ENCODE measurements around the gene ZSWIM3. TPM values are rescaled to one million over a fixed set of nuclear protein-coding genes. Genes with fewer than 3 reads are reported as not detected.

ZSWIM3 gene
- total and polyA plus RNA-seq, 2 of the 13 experiments (the other 11 are each of a cell fraction or from before 2014, with no cell fraction given), result 5.2 to 5.8 TPM

DNA sequence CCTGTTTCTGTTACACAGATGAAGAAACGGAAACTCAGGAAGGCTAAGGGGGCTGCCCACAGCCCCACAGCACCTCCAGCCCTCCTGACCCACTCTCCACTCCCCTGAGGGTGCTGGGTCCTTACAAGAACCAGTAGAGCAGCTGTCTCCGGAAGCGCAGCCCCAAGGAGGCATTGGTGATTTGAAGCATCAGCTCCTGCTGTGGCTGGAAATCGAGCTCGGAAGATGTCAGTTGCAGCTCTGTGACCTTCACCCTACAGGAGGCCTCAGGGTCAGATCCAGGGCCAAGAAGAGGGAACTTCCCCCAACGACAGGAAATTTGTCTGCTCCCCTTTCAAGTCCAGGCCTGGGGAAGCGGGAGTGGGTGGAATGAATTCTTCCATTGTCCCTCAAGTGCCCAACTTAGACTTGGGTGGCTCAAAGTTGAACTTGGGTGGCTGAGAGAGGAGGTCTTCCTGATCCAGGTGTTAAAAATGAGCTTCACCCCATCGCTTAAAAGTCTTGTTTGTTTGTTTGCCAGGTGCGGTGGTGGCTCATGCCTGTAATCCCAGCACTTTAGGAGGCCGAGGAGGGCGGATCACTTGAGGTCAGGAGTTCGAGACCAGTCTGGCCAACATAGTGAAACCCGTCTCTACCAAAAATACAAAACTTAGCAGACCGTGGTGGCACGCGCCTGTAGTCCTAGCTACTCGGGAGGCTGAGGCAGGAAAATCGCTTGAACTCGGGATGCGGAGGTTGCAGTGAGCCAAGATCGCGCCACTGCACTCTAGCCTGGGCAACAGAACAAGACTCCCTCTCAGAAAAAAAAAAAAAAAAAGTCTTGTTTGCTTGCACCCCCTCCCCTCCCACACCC lies 52.6 kb downstream of the ZSWIM3 start (continued):
- TF ChIP-seq, protein P1, sequence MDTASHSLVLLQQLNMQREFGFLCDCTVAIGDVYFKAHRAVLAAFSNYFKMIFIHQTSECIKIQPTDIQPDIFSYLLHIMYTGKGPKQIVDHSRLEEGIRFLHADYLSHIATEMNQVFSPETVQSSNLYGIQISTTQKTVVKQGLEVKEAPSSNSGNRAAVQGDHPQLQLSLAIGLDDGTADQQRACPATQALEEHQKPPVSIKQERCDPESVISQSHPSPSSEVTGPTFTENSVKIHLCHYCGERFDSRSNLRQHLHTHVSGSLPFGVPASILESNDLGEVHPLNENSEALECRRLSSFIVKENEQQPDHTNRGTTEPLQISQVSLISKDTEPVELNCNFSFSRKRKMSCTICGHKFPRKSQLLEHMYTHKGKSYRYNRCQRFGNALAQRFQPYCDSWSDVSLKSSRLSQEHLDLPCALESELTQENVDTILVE (CRISPR knock-in tag; IDR thresholded peaks at IDR 0.05), result 0 out of 2 replicates have a peak, but pooled peaks have one; percentile 12
- TF ChIP-seq SKI (IDR thresholded peaks at IDR 0.05; ENCODE audit: partially characterized antibody) (peak; percentile 55), CREM (IDR thresholded peaks at IDR 0.05) (peak; percentile 35; the same call in 1 of the 2 replicates), CREM (CRISPR knock-in tag; IDR thresholded peaks at IDR 0.05) (no peak), ZNF383 (CRISPR knock-in tag; IDR thresholded peaks at IDR 0.05; ENCODE audit: borderline replicate concordance) (0 out of 2 replicates have a peak, but pooled peaks have one; percentile 68), ZNF430 (CRISPR knock-in tag; IDR thresholded peaks at IDR 0.05) (peak; percentile 33; the same call in 1 of the 2 replicates), NR2F6 (IDR thresholded peaks at IDR 0.05) (peak; percentile 95), NR2F6 (CRISPR knock-in tag; IDR thresholded peaks at IDR 0.05) (peak; percentile 93), FOXP1 (IDR thresholded peaks at IDR 0.05) (no peak), FOXP1 (CRISPR knock-in tag; IDR thresholded peaks at IDR 0.05) (peak; percentile 47; the same call in 1 of the 2 replicates), ZBTB42 (CRISPR knock-in tag; IDR thresholded peaks at IDR 0.05) (no peak), ZNF3 (CRISPR knock-in tag; IDR thresholded peaks at IDR 0.05) (no peak), STAT5B (CRISPR knock-in tag; IDR thresholded peaks at IDR 0.05) (no peak), SMAD1 (CRISPR knock-in tag; IDR thresholded peaks at IDR 0.05; ENCODE audit: borderline replicate concordance, low read depth) (no peak), THYN1 (CRISPR knock-in tag; IDR thresholded peaks at IDR 0.05; ENCODE audit: borderline replicate concordance, low read depth) (no peak), PRPF4 (IDR thresholded peaks at IDR 0.05; ENCODE audit: low read depth, low read length, poor library complexity, severe bottlenecking) (peak; percentile 11), ZNF460 (CRISPR knock-in tag; IDR thresholded peaks at IDR 0.05; ENCODE audit: borderline replicate concordance) (peak; percentile 73), FOSL1 (CRISPR knock-in tag; IDR thresholded peaks at IDR 0.05; ENCODE audit: borderline replicate concordance) (no peak), ZNF788 (CRISPR knock-in tag; IDR thresholded peaks at IDR 0.05; ENCODE audit: borderline replicate concordance) (peak; percentile 74; the same call in 1 of the 2 replicates), GATAD1 (CRISPR knock-in tag; IDR thresholded peaks at IDR 0.05) (peak; percentile 27; the same call in 1 of the 2 replicates), ZMAT3 (CRISPR knock-in tag; conservative IDR thresholded peaks at IDR 0.05) (0 out of 2 replicates have a peak, but pooled peaks have one; percentile 52), ZNF605 (CRISPR knock-in tag; IDR thresholded peaks at IDR 0.05) (peak; percentile 64; the same call in 1 of the 2 replicates), ZSCAN30 (CRISPR knock-in tag; IDR thresholded peaks at IDR 0.05) (no peak), PAX8 (CRISPR knock-in tag; IDR thresholded peaks at IDR 0.05; ENCODE audit: borderline replicate concordance) (no peak), TARDBP (CRISPR knock-in tag; IDR thresholded peaks at IDR 0.05) (peak; percentile 66; the same call in 1 of the 2 replicates), ZNF777 (CRISPR knock-in tag; IDR thresholded peaks at IDR 0.05) (no peak), MIXL1 (CRISPR knock-in tag; IDR thresholded peaks at IDR 0.05) (no peak; the same call in 1 of the 2 replicates), ZNF44 (CRISPR knock-in tag; IDR thresholded peaks at IDR 0.05) (no peak), PPARG (CRISPR knock-in tag; conservative IDR thresholded peaks at IDR 0.05) (peak; percentile 96), HNRNPK (IDR thresholded peaks at IDR 0.05; ENCODE audit: low read depth, low read length, poor library complexity, severe bottlenecking) (no peak), NR2F2 (IDR thresholded peaks at IDR 0.05; ENCODE audit: borderline replicate concordance, low read depth) (peak; percentile 85), BHLHE40 (IDR thresholded peaks at IDR 0.05; ENCODE audit: low read length) (no peak)
- TF ChIP-seq, protein P2, sequence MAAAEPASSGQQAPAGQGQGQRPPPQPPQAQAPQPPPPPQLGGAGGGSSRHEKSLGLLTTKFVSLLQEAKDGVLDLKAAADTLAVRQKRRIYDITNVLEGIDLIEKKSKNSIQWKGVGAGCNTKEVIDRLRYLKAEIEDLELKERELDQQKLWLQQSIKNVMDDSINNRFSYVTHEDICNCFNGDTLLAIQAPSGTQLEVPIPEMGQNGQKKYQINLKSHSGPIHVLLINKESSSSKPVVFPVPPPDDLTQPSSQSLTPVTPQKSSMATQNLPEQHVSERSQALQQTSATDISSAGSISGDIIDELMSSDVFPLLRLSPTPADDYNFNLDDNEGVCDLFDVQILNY (CRISPR knock-in tag; conservative IDR thresholded peaks at IDR 0.05), result no peak

Measured in HepG2 (cell line).